ENCODE results near the gene CATSPER3.

Gene CATSPER3

GRCh38 chr5:135042595-135042994 lies 74.9 kb downstream of the CATSPER3 start:
- Histone ChIP-seq H3K27me3 (ENCODE audit: control insufficient read depth, insufficient read depth, low read length) (peaks cover 79% of the 10 kb centered on the region), H3K36me3 (ENCODE audit: control insufficient read depth, insufficient read depth, low read length) (no peaks in the 10 kb centered on the region), H3K9ac (ENCODE audit: low read length) (no peak overlapping the region), H3K9me3 (ENCODE audit: control insufficient read depth, low read length) (no peaks in the 10 kb centered on the region), H3K4me3 (ENCODE audit: low read length) (no peak overlapping the region), H3K4me1 (ENCODE audit: control insufficient read depth, insufficient read depth, low read length) (peaks cover 30% of the 10 kb centered on the region)

- Histone ChIP-seq H3K4me3 (ENCODE audit: low read length) (no peak overlapping the region), H3K36me3 (ENCODE audit: control insufficient read depth, insufficient read depth, low read length) (no peaks in the 10 kb centered on the region), H3K4me1 (ENCODE audit: control insufficient read depth, insufficient read depth, low read length) (peaks cover 15% of the 10 kb centered on the region), H3K9me3 (ENCODE audit: control insufficient read depth, low read length) (no peaks in the 10 kb centered on the region), H3K27me3 (ENCODE audit: control insufficient read depth, insufficient read depth, low read length) (peaks cover 71% of the 10 kb centered on the region), H3K9ac (ENCODE audit: low read length) (no peak overlapping the region)
These were observed 77.8 kb downstream of the CATSPER3 start for GRCh38 chr5:135045488-135045887.

GRCh38 chr5:135046661-135047346 lies 79.1 kb downstream of the CATSPER3 start:
- peaks cover 13% of the 10 kb centered on the region for H3K4me1 ChIP-seq (ENCODE audit: control insufficient read depth, insufficient read depth, low read length)
- H3K4me3 ChIP-seq (ENCODE audit: low read length), result no peak overlapping the region
- no peak overlapping the region for H3K9ac ChIP-seq (ENCODE audit: low read length)
- H3K36me3 ChIP-seq (ENCODE audit: control insufficient read depth, insufficient read depth, low read length), result no peaks in the 10 kb centered on the region
- H3K27me3 ChIP-seq (ENCODE audit: control insufficient read depth, insufficient read depth, low read length), result peaks cover 71% of the 10 kb centered on the region
- H3K9me3 ChIP-seq (ENCODE audit: control insufficient read depth, low read length), result no peaks in the 10 kb centered on the region

GRCh38 chr5:135047347-135047695 lies 79.6 kb downstream of the CATSPER3 start:
- Histone ChIP-seq H3K36me3 (ENCODE audit: control insufficient read depth, insufficient read depth, low read length) (no peaks in the 10 kb centered on the region), H3K9ac (ENCODE audit: low read length) (no peak overlapping the region), H3K4me1 (ENCODE audit: control insufficient read depth, insufficient read depth, low read length) (peaks cover 13% of the 10 kb centered on the region), H3K4me3 (ENCODE audit: low read length) (no peak overlapping the region), H3K9me3 (ENCODE audit: control insufficient read depth, low read length) (no peaks in the 10 kb centered on the region), H3K27me3 (ENCODE audit: control insufficient read depth, insufficient read depth, low read length) (peaks cover 72% of the 10 kb centered on the region)

- no peaks in the 10 kb centered on the region for H3K9me3 ChIP-seq (ENCODE audit: control insufficient read depth, low read length)
- no peaks in the 10 kb centered on the region for H3K36me3 ChIP-seq (ENCODE audit: control insufficient read depth, insufficient read depth, low read length)
- no peak overlapping the region for H3K9ac ChIP-seq (ENCODE audit: low read length)
- peaks cover 66% of the 10 kb centered on the region for H3K27me3 ChIP-seq (ENCODE audit: control insufficient read depth, insufficient read depth, low read length)
- peaks cover 13% of the 10 kb centered on the region for H3K4me1 ChIP-seq (ENCODE audit: control insufficient read depth, insufficient read depth, low read length)
- no peak overlapping the region for H3K4me3 ChIP-seq (ENCODE audit: low read length)
These were observed 80.6 kb downstream of the CATSPER3 start for GRCh38 chr5:135048286-135048685.

- Histone ChIP-seq H3K4me1 (ENCODE audit: control insufficient read depth, insufficient read depth, low read length) (peaks cover 7% of the 10 kb centered on the region), H3K27me3 (ENCODE audit: control insufficient read depth, insufficient read depth, low read length) (peaks cover 68% of the 10 kb centered on the region), H3K9ac (ENCODE audit: low read length) (no peak overlapping the region), H3K36me3 (ENCODE audit: control insufficient read depth, insufficient read depth, low read length) (no peaks in the 10 kb centered on the region), H3K9me3 (ENCODE audit: control insufficient read depth, low read length) (no peaks in the 10 kb centered on the region), H3K4me3 (ENCODE audit: low read length) (no peak overlapping the region)
These were observed 81.2 kb downstream of the CATSPER3 start for GRCh38 chr5:135048930-135049329.

GRCh38 chr5:135050244-135050767 lies 82.6 kb downstream of the CATSPER3 start:
- H3K9ac ChIP-seq (ENCODE audit: low read length), result no peak overlapping the region
- H3K4me1 ChIP-seq (ENCODE audit: control insufficient read depth, insufficient read depth, low read length), result peaks cover 6% of the 10 kb centered on the region
- no peaks in the 10 kb centered on the region for H3K9me3 ChIP-seq (ENCODE audit: control insufficient read depth, low read length)
- no peaks in the 10 kb centered on the region for H3K36me3 ChIP-seq (ENCODE audit: control insufficient read depth, insufficient read depth, low read length)
- H3K4me3 ChIP-seq (ENCODE audit: low read length), result no peak overlapping the region
- peaks cover 55% of the 10 kb centered on the region for H3K27me3 ChIP-seq (ENCODE audit: control insufficient read depth, insufficient read depth, low read length)

GRCh38 chr5:135051399-135051798 lies 83.7 kb downstream of the CATSPER3 start:
- Histone ChIP-seq H3K27me3 (ENCODE audit: control insufficient read depth, insufficient read depth, low read length) (peaks cover 49% of the 10 kb centered on the region), H3K36me3 (ENCODE audit: control insufficient read depth, insufficient read depth, low read length) (no peaks in the 10 kb centered on the region), H3K4me3 (ENCODE audit: low read length) (no peak overlapping the region), H3K9me3 (ENCODE audit: control insufficient read depth, low read length) (no peaks in the 10 kb centered on the region), H3K9ac (ENCODE audit: low read length) (no peak overlapping the region), H3K4me1 (ENCODE audit: control insufficient read depth, insufficient read depth, low read length) (peaks cover 6% of the 10 kb centered on the region)

GRCh38 chr5:135051872-135052271 lies 84.2 kb downstream of the CATSPER3 start:
- Histone ChIP-seq H3K9ac (ENCODE audit: low read length) (no peak overlapping the region), H3K27me3 (ENCODE audit: control insufficient read depth, insufficient read depth, low read length) (peaks cover 49% of the 10 kb centered on the region), H3K9me3 (ENCODE audit: control insufficient read depth, low read length) (no peaks in the 10 kb centered on the region), H3K4me3 (ENCODE audit: low read length) (no peak overlapping the region), H3K4me1 (ENCODE audit: control insufficient read depth, insufficient read depth, low read length) (peaks cover 6% of the 10 kb centered on the region), H3K36me3 (ENCODE audit: control insufficient read depth, insufficient read depth, low read length) (no peaks in the 10 kb centered on the region)

- Histone ChIP-seq H3K4me3 (ENCODE audit: low read length) (no peak overlapping the region), H3K9me3 (ENCODE audit: control insufficient read depth, low read length) (no peaks in the 10 kb centered on the region), H3K36me3 (ENCODE audit: control insufficient read depth, insufficient read depth, low read length) (no peaks in the 10 kb centered on the region), H3K27me3 (ENCODE audit: control insufficient read depth, insufficient read depth, low read length) (peaks cover 44% of the 10 kb centered on the region), H3K9ac (ENCODE audit: low read length) (no peak overlapping the region), H3K4me1 (ENCODE audit: control insufficient read depth, insufficient read depth, low read length) (peaks cover 6% of the 10 kb centered on the region)
These were observed 84.9 kb downstream of the CATSPER3 start for GRCh38 chr5:135052511-135053145.

GRCh38 chr5:135053278-135053677 lies 85.6 kb downstream of the CATSPER3 start:
- peaks cover 41% of the 10 kb centered on the region for H3K27me3 ChIP-seq (ENCODE audit: control insufficient read depth, insufficient read depth, low read length)
- H3K4me3 ChIP-seq (ENCODE audit: low read length), result no peak overlapping the region
- no peaks in the 10 kb centered on the region for H3K36me3 ChIP-seq (ENCODE audit: control insufficient read depth, insufficient read depth, low read length)
- no peaks in the 10 kb centered on the region for H3K9me3 ChIP-seq (ENCODE audit: control insufficient read depth, low read length)
- H3K4me1 ChIP-seq (ENCODE audit: control insufficient read depth, insufficient read depth, low read length), result peaks cover 6% of the 10 kb centered on the region
- H3K9ac ChIP-seq (ENCODE audit: low read length), result no peak overlapping the region

- Histone ChIP-seq H3K4me1 (ENCODE audit: control insufficient read depth, insufficient read depth, low read length) (peaks cover 6% of the 10 kb centered on the region), H3K36me3 (ENCODE audit: control insufficient read depth, insufficient read depth, low read length) (no peaks in the 10 kb centered on the region), H3K27me3 (ENCODE audit: control insufficient read depth, insufficient read depth, low read length) (peaks cover 41% of the 10 kb centered on the region), H3K4me3 (ENCODE audit: low read length) (no peak overlapping the region), H3K9me3 (ENCODE audit: control insufficient read depth, low read length) (no peaks in the 10 kb centered on the region), H3K9ac (ENCODE audit: low read length) (no peak overlapping the region)
These were observed 86.3 kb downstream of the CATSPER3 start for GRCh38 chr5:135053989-135054388.

Data from mucosa of stomach (tissue), 1 donor.